MG63 (cell line): ENCODE data around the gene MYT1. TPM values are rescaled to one million over a fixed set of nuclear protein-coding genes. Genes with fewer than 3 reads are reported as not detected.
"Not testable (repeated sequence)": the region's sequence is repeated elsewhere in the genome, so short reads cannot be mapped to it uniquely, and the experiment has no call there.

Experiments
- DNase-seq: peaks from one replicate; pipeline ENCODE4 v3.0.0-alpha.2; 2020
- H3K27me3 ChIP-seq: fragments of 250-450 bp; sonication (Bioruptor Pico); 2 replicates; pipeline ENCODE4 v1.5.1; 2020; ENCODE audit warnings: mild to moderate bottlenecking, moderate library complexity
- H3K36me3 ChIP-seq: fragments of 250-450 bp; sonication (Bioruptor Pico); 2 replicates; pipeline ENCODE4 v1.5.1; 2020; ENCODE audit warnings: mild to moderate bottlenecking, moderate library complexity
- H3K4me3 ChIP-seq: fragments of 250-450 bp; sonication (Bioruptor Pico); 2 replicates; pipeline ENCODE4 v1.5.1; 2020; ENCODE audit warnings: mild to moderate bottlenecking, moderate library complexity
- H3K9me3 ChIP-seq: fragments of 250-450 bp; sonication (Bioruptor Pico); 2 replicates; pipeline ENCODE4 v1.5.1; 2020; ENCODE audit warnings: mild to moderate bottlenecking, moderate library complexity
- total RNA-seq: library from RNA; depleted of rRNA; stranded (reverse); fragments of >200 nt; shearing (Covaris generic); gene quantifications from 2 replicates; pipeline ENCODE4 v1.2.3, GENCODE V29; 2014; ENCODE audit warnings: low replicate concordance; rRNA removed

Gene MYT1
- total RNA-seq, 1 experiment from 2014 or later = not detected

- Histone ChIP-seq H3K27me3 (no peaks in the 10 kb centered on the region), H3K36me3 (peaks cover 11% of the 10 kb centered on the region), H3K4me3 (no peak overlapping the region), H3K9me3 (no peaks in the 10 kb centered on the region)
- no peak for DNase-seq
These were observed 105.6 kb downstream of the MYT1 start for GRCh38 chr20:64269604-64270411.

DNA sequence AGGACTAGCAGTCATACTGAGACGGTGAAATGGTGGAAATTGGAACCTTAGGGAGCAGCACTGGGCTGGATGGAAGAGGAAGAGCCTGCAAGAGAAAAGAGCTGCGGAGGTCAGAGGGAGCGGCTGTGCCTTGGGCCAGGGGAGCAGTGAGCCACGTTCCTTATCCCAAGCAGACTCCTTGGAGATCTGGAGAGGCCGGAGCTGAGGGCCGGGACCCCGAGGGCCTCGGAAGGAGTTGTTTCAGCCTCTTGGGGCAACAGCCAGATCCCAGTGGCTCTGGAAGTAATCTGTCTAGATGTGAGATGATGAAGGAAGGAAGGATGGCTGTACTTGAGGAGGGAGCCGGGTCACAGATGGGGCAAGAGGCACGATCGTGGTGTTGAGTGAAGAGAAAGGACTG is 107.4 kb downstream of the MYT1 start:
- H3K9me3 ChIP-seq = no peaks in the 10 kb centered on the region
- DNase-seq = no peak
- no peaks in the 10 kb centered on the region for H3K27me3 ChIP-seq
- H3K4me3 ChIP-seq = no peak overlapping the region
- peaks cover 8% of the 10 kb centered on the region for H3K36me3 ChIP-seq

GRCh38 chr20:64273109-64273508 is 108.9 kb downstream of the MYT1 start:
- Histone ChIP-seq H3K4me3 (no peak overlapping the region), H3K9me3 (no peaks in the 10 kb centered on the region), H3K36me3 (peaks cover 4% of the 10 kb centered on the region), H3K27me3 (no peaks in the 10 kb centered on the region)
- DNase-seq = no peak

- no peak overlapping the region for H3K4me3 ChIP-seq
- no peaks in the 10 kb centered on the region for H3K9me3 ChIP-seq
- no peaks in the 10 kb centered on the region for H3K27me3 ChIP-seq
- no peak for DNase-seq
- H3K36me3 ChIP-seq = no peaks in the 10 kb centered on the region
These were observed 112.6 kb downstream of the MYT1 start for GRCh38 chr20:64276817-64277216.

GRCh38 chr20:64277571-64278316 is 113.5 kb downstream of the MYT1 start:
- no peak for DNase-seq

GRCh38 chr20:64278317-64278681 is 114.0 kb downstream of the MYT1 start:
- Histone ChIP-seq H3K27me3 (no peaks in the 10 kb centered on the region), H3K9me3 (no peaks in the 10 kb centered on the region), H3K36me3 (no peaks in the 10 kb centered on the region), H3K4me3 (no peak overlapping the region)
- no peak for DNase-seq

More at GRCh38 chr20:64277571-64278316, 113.5 kb downstream of the MYT1 start:
- Histone ChIP-seq H3K27me3 (no peaks in the 10 kb centered on the region), H3K4me3 (no peak overlapping the region), H3K36me3 (no peaks in the 10 kb centered on the region), H3K9me3 (no peaks in the 10 kb centered on the region)

DNA sequence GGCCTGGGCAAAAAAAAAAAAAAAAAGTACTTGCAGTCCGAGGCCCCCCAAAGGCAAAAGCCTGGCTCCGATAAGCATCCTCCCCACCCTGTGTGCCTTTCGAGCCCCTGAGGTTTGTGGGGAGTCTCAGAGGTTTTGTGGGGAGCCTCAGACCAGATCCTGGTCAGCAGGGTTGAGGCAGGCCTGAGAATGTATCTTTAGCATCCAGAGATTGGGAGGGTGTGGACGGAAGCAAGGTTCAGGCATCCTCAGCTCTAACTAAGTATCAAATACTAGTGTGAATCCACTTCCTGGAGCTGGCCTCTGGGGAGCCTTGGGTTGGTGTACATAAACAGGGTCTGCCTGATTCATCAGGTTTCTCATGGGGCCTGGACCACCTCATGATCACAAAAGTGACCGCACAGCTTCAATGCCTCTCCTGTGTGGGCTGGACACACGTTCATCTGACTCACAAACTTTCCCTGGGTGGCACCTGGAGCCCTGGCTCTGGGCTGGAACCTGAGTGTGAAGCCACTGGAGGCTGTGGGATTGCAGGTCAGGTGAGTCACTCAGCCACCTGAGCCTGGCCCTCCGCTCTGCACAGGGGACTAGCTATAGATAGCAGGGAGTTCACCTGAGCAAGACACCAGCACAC is 115.7 kb downstream of the MYT1 start:
- no peak overlapping the region for H3K4me3 ChIP-seq
- H3K27me3 ChIP-seq = no peaks in the 10 kb centered on the region
- no peaks in the 10 kb centered on the region for H3K36me3 ChIP-seq
- H3K9me3 ChIP-seq = no peaks in the 10 kb centered on the region; the same call in 1 of the 2 replicates
- no peak for DNase-seq

DNA sequence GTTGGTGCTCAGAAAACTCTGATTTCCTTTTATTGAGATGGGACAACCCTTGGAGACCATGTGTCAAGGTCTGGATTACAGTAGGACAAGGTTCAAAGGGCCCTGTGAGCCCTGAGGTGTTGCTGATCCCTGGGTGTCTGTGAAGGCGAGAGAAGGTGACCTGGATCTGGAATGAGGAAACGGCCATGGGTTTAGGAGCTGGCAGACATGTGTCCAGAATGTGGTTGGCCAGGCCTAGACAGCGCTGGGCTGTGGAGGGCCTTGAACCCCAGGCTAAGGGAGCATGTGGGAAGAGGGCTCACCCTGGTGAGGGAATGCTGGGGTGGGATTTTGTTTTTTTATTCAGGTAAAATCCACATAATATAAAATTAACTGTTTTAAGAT is 116.2 kb downstream of the MYT1 start:
- no peak for DNase-seq
- no peaks in the 10 kb centered on the region for H3K27me3 ChIP-seq

GRCh38 chr20:64283646-64284045 is 119.4 kb downstream of the MYT1 start:
- Histone ChIP-seq H3K36me3 (no peaks in the 10 kb centered on the region), H3K27me3 (no peaks in the 10 kb centered on the region), H3K4me3 (no peak overlapping the region), H3K9me3 (peaks cover 3% of the 10 kb centered on the region)
- DNase-seq = no peak

More for the DNA sequence above, 116.2 kb downstream of the MYT1 start:
- Histone ChIP-seq H3K9me3 (no peaks in the 10 kb centered on the region; the same call in 1 of the 2 replicates), H3K36me3 (no peaks in the 10 kb centered on the region), H3K4me3 (no peak overlapping the region)

- DNase-seq = peak; percentile 69
- not testable (repeated sequence) for H3K9me3 ChIP-seq, H3K4me3 ChIP-seq, H3K36me3 ChIP-seq, H3K27me3 ChIP-seq
These were observed 121.6 kb downstream of the MYT1 start for GRCh38 chr20:64285579-64286446.

GRCh38 chr20:64286447-64287263 is 122.4 kb downstream of the MYT1 start:
- H3K27me3 ChIP-seq, H3K36me3 ChIP-seq: not testable (repeated sequence)
- peak; percentile 21 for DNase-seq

DNA sequence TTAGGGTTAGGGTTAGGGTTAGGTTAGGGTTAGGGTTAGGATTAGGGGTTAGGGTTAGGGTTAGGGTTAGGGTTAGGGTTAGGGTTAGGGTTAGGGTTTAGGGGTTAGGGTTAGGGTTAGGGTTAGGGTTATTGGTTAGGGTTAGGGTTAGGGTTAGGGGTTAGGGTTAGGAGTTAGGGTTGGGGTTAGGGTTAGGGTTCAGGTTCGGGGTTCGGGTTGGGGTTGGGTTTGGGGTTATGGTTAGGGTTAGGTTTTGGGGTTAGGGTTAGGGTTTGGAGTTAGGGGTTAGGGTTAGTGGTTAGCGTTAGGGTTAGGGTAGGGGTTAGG is 123.0 kb downstream of the MYT1 start:
- not testable (repeated sequence) for H3K4me3 ChIP-seq, H3K27me3 ChIP-seq, H3K36me3 ChIP-seq, H3K9me3 ChIP-seq, DNase-seq

More at GRCh38 chr20:64286447-64287263, 122.4 kb downstream of the MYT1 start:
- H3K4me3 ChIP-seq, H3K9me3 ChIP-seq: not testable (repeated sequence)

Other genes with a start within 250 kb of the MYT1 start
- gene UCKL1, start 208.0 kb upstream of the MYT1 start, total RNA-seq = 17.1 and 35.9 TPM in 2 replicates
- 14.4 and 20.8 TPM in 2 replicates for gene ZNF512B, start 194.5 kb upstream of the MYT1 start, total RNA-seq
- gene SAMD10, start 184.8 kb upstream of the MYT1 start, total RNA-seq = 0.07 and 3.9 TPM in 2 replicates
- gene PRPF6, start 183.3 kb upstream of the MYT1 start, total RNA-seq = 96.5 and 126 TPM in 2 replicates
- gene C20orf204, start 128.3 kb upstream of the MYT1 start, total RNA-seq = 0.95 and 1.3 TPM in 2 replicates
- 0.22 and 0.92 TPM in 2 replicates for gene SOX18, start 114.8 kb upstream of the MYT1 start, total RNA-seq
- 37.8 and 48.0 TPM in 2 replicates for gene TCEA2, start 101.3 kb upstream of the MYT1 start, total RNA-seq
- 20.2 and 40.9 TPM in 2 replicates for gene RGS19, start 84.9 kb upstream of the MYT1 start, total RNA-seq
- gene OPRL1, start 84.4 kb upstream of the MYT1 start, total RNA-seq = 1.2 and 3.9 TPM in 2 replicates
- gene LKAAEAR1, start 80.1 kb upstream of the MYT1 start, total RNA-seq = 5.0 and 9.9 TPM in 2 replicates
- gene NPBWR2, start 56.9 kb upstream of the MYT1 start, total RNA-seq = not detected in 2 replicates
- 42.4 and 79.3 TPM in 2 replicates for gene PCMTD2, start 91.3 kb downstream of the MYT1 start, total RNA-seq